K562 (cell line): ENCODE results near the gene C19orf12. TPM values are rescaled to one million over a fixed set of nuclear protein-coding genes. Genes with fewer than 3 reads are reported as not detected.

ENCODE experiments used
- ARNT ChIP-seq, 2 experiments: fragments of 450-650 bp; IDR thresholded peaks; 2 replicates each; pipeline ENCODE4 v1.6.1; 2016; ENCODE audit warnings: mild to moderate bottlenecking in 1 of 2
- CUX1 ChIP-seq: fragments of 200-800 bp; sonication (Bioruptor generic); IDR thresholded peaks from 2 replicates; pipeline ENCODE4 v1.6.1; 2016; ENCODE audit warnings: missing genetic modification characterization, missing compliant biosample characterization
- CXXC5 ChIP-seq: fragments of 250-450 bp; sonication (Bioruptor Pico); IDR thresholded peaks from 2 replicates; pipeline ENCODE4 v1.8.0; 2022; ENCODE audit warnings: inconsistent platforms, mild to moderate bottlenecking, moderate library complexity
- GTF2F1 ChIP-seq: IDR thresholded peaks from 2 replicates; pipeline ENCODE4 v1.6.1; 2011; ENCODE audit warnings: low read depth, low read length, improper control_type of control experiment
- HCFC1 ChIP-seq: IDR thresholded peaks from 2 replicates; pipeline ENCODE4 v1.6.1; 2012; ENCODE audit warnings: low read depth, low read length, improper control_type of control experiment
- HNRNPL ChIP-seq: fragments of 200-400 bp; formaldehyde crosslinking; IDR thresholded peaks from 2 replicates; pipeline ENCODE4 v1.6.1; 2017; ENCODE audit warnings: low read depth, mild to moderate bottlenecking, low read length
- JUNB ChIP-seq: fragments of 450-650 bp; formaldehyde crosslinking; conservative IDR thresholded peaks from 2 replicates; pipeline ENCODE4 v1.4.0; 2020; ENCODE audit warnings: mild to moderate bottlenecking
- MAZ ChIP-seq, 2 experiments: fragments of 450-650 bp in 1 of 2; sonication (generic) in 1 of 2; formaldehyde crosslinking; IDR thresholded peaks in 1 of 2; conservative IDR thresholded peaks in 1 of 2; 2 replicates each; pipeline versions ENCODE4 v1.4.0 to v1.5.0; 2020; ENCODE audit warnings: mild to moderate bottlenecking in 1 of 2, missing genetic modification reagents in 1 of 2
- MCM2 ChIP-seq: fragments of 450-650 bp; IDR thresholded peaks from 2 replicates; pipeline ENCODE4 v1.6.1; 2017; ENCODE audit warnings: low read depth, mild to moderate bottlenecking
- MLLT1 ChIP-seq, 2 experiments: fragments of 450-650 bp; IDR thresholded peaks; 2 replicates each; pipeline ENCODE4 v1.6.1; 2016
- NCOR1 ChIP-seq: fragments of 450-650 bp; IDR thresholded peaks from 2 replicates; pipeline ENCODE4 v1.6.1; 2016; ENCODE audit warnings: mild to moderate bottlenecking, moderate library complexity
- POLR2B ChIP-seq: fragments of 450-650 bp; IDR thresholded peaks from 2 replicates; pipeline ENCODE4 v1.6.1; 2018; ENCODE audit warnings: low read depth; ENCODE audit not compliant: partially characterized antibody
- RBFOX2 ChIP-seq: fragments of 200-400 bp; formaldehyde crosslinking; IDR thresholded peaks from 2 replicates; pipeline ENCODE4 v1.6.1; 2017; ENCODE audit warnings: low read depth, mild to moderate bottlenecking, low read length, moderate library complexity
- SAFB ChIP-seq: fragments of 200-400 bp; formaldehyde crosslinking; IDR thresholded peaks from 2 replicates; pipeline ENCODE4 v1.6.1; 2017; ENCODE audit warnings: low read depth, low read length, borderline replicate concordance
- SPI1 ChIP-seq: IDR thresholded peaks from 2 replicates; pipeline ENCODE4 v1.6.1; 2011; ENCODE audit warnings: low read depth, low read length, control low read depth, borderline replicate concordance
- THAP7 ChIP-seq: fragments of 250-450 bp; sonication (Bioruptor Pico); IDR thresholded peaks from 2 replicates; pipeline ENCODE4 v1.5.0; 2021
- USF2 ChIP-seq: sonication (generic); formaldehyde crosslinking; IDR thresholded peaks from 2 replicates; pipeline ENCODE4 v1.5.0; 2020; ENCODE audit warnings: missing genetic modification reagents
- ZNF707 ChIP-seq: fragments of 250-450 bp; sonication (Bioruptor Pico); conservative IDR thresholded peaks from 2 replicates; pipeline ENCODE4 v1.8.0; 2022; ENCODE audit warnings: inconsistent platforms, mild to moderate bottlenecking, moderate library complexity
- polyA plus RNA-seq, 8 experiments: library from polyadenylated mRNA; depleted of rRNA in 4 of 8; stranded (reverse) in 5 of 8; unstranded in 3 of 8; fragments of >200 nt; fragmentation: Nextera tagmentation in 2 of 8; fragmentation: Illumina TruSeq in 1 of 8; extraction: Ambion mirVana in 2 of 8; extraction: Trizol in 1 of 8; gene quantifications; 2 replicates each; pipeline versions ENCODE4 v1.2.1 to v1.2.3, GENCODE V29; 2011 to 2014; ENCODE audit warnings: inconsistent platforms in 1 of 8, missing spikeins in 1 of 8
- total RNA-seq, 7 experiments: library from RNA; depleted of rRNA in 6 of 7; stranded (reverse); fragments of >200 nt in 6 of 7; fragmentation: Illumina TruSeq in 2 of 7; extraction: Trizol in 2 of 7; gene quantifications; 2 replicates each; pipeline versions ENCODE4 v1.2.1 to v1.2.3, GENCODE V29; 2011 to 2021; ENCODE audit warnings: low replicate concordance in 1 of 7
- TF ChIP-seq, protein P1 (sequence below): fragments of 450-650 bp; formaldehyde crosslinking; IDR thresholded peaks from 2 replicates; pipeline ENCODE4 v1.4.0; 2020; ENCODE audit warnings: mild to moderate bottlenecking, moderate library complexity

C19orf12 gene
- total and polyA plus RNA-seq, 9 of the 15 experiments (the other 6 are each of a cell fraction or from before 2014, with no cell fraction given), result 1.9 to 14.5 (median 10.2) TPM

DNA sequence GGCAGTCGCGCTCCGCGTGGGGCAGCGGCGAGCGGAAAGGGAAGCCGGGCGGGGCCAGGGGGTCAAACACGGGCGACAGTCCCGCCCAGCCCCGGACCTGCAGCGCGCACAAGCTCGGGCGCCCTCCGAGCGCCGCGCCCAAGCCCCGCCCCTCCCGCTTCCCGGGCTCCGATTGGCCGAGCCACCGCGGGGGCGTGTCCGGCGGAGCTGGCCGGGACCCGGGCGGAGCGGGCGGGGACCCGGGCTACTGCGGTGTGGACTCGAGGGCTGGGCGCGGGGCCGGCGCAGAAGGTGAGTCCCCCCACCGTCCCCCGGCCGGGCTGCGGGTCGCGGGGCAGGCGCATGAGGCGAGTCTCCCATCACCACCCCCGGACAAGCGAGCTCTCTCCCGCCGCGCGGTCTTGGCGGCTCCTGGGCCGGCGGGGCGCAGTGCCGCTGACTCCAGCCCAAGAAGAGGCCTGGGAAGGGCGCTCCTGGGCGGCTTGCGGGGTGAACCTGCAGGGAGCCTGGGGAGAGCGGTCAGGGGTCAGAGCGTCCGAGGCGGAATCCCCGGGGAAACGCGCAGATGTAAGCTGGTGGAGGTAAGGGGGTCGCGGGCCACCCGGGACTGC is 49.7 kb downstream of the C19orf12 start, which contains the start of gene PLEKHF1 (continued):
- TF ChIP-seq, protein P1, sequence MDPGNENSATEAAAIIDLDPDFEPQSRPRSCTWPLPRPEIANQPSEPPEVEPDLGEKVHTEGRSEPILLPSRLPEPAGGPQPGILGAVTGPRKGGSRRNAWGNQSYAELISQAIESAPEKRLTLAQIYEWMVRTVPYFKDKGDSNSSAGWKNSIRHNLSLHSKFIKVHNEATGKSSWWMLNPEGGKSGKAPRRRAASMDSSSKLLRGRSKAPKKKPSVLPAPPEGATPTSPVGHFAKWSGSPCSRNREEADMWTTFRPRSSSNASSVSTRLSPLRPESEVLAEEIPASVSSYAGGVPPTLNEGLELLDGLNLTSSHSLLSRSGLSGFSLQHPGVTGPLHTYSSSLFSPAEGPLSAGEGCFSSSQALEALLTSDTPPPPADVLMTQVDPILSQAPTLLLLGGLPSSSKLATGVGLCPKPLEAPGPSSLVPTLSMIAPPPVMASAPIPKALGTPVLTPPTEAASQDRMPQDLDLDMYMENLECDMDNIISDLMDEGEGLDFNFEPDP (CRISPR knock-in tag), result no peak
- TF ChIP-seq NCOR1 (no peak), ZNF707 (CRISPR knock-in tag) (no peak), RBFOX2 (peak; percentile 86), HCFC1 (no peak; the same call in 1 of the 2 replicates), GTF2F1 (no peak), MLLT1 (IDR thresholded peaks at IDR 0.05) (no peak), CXXC5 (CRISPR knock-in tag) (peak; percentile 81), MAZ (CRISPR knock-in tag; conservative IDR thresholded peaks at IDR 0.05 in 1 of 2, IDR thresholded peaks at IDR 0.05 in 1 of 2) (peak; percentile 75 to 80), POLR2B (peak; percentile 12), THAP7 (CRISPR knock-in tag) (no peak), SPI1 (no peak), SAFB (0 out of 2 replicates have a peak, but pooled peaks have one; percentile 46), JUNB (CRISPR knock-in tag) (no peak), CUX1 (CRISPR knock-in tag) (no peak), ARNT (IDR thresholded peaks at IDR 0.05) (no peak), HNRNPL (peak; percentile 35; the same call in 1 of the 2 replicates), MCM2 (no peak), USF2 (CRISPR knock-in tag) (no peak)
